Calu3 (cell line): ENCODE data around the gene SYNDIG1L. TPM values are rescaled to one million over a fixed set of nuclear protein-coding genes. Genes with fewer than 3 reads are reported as not detected.

Source experiments
- BruUV-seq: library from RNA; stranded (reverse); fragments of 400-500 nt; replicated peaks from 2 replicates; lab custom pipeline; 2021; lab: Mats Ljungman, UMichigan
- CTCF ChIA-PET: fragments of 300-600 bp; sonication (Branson Sonifier 250); formaldehyde crosslinking; loops from one replicate; lab custom pipeline; 2022; ENCODE audit warnings: antibody characterized with exemption; lab: Charles Lee
- DNase-seq: peaks from one replicate; pipeline ENCODE4 v3.0.0; 2022
- H3K27ac Mint-ChIP-seq: one replicate; pipeline ENCODE4 v1.8.0; 2022; ENCODE audit warnings: mixed read lengths; ENCODE audit not compliant: unreplicated experiment
- H3K27me3 Mint-ChIP-seq: one replicate; pipeline ENCODE4 v1.8.0; 2022; ENCODE audit warnings: mixed read lengths; ENCODE audit not compliant: unreplicated experiment
- H3K36me3 Mint-ChIP-seq: one replicate; pipeline ENCODE4 v1.8.0; 2022; ENCODE audit warnings: mild to moderate bottlenecking, moderate library complexity, mixed read lengths; ENCODE audit not compliant: insufficient read depth, unreplicated experiment
- H3K4me1 Mint-ChIP-seq: one replicate; pipeline ENCODE4 v1.8.0; 2022; ENCODE audit warnings: mild to moderate bottlenecking, low read depth, mixed read lengths; ENCODE audit not compliant: unreplicated experiment
- H3K4me3 Mint-ChIP-seq: one replicate; pipeline ENCODE4 v1.8.0; 2022; ENCODE audit warnings: mild to moderate bottlenecking, low read depth, moderate library complexity, mixed read lengths; ENCODE audit not compliant: unreplicated experiment
- H3K9me3 Mint-ChIP-seq: one replicate; pipeline ENCODE4 v1.8.0; 2022; ENCODE audit warnings: low read depth, mixed read lengths; ENCODE audit not compliant: unreplicated experiment
- CTCF ChIP-seq: fragments of 200-600 bp; IDR thresholded peaks from one replicate; pipeline ENCODE4 v1.8.0; 2022; ENCODE audit warnings: antibody characterized with exemption; ENCODE audit not compliant: unreplicated experiment
- intact Hi-C: fragments of 100-400 bp; cut with micrococcal nuclease; formaldehyde crosslinking; loops from one replicate; pipeline ENCODE4 v1.10.0; 2022; ENCODE audit not compliant: unreplicated experiment
- total RNA-seq: library from RNA; stranded (reverse); gene quantifications from 2 replicates; pipeline ENCODE4 v1.2.3, GENCODE V29; 2022

SYNDIG1L gene
- total RNA-seq, 1 experiment from 2014 or later: not detected

GRCh38 chr14:74463697-74464096, 37.7 kb upstream of the SYNDIG1L start:
- no peak overlapping the region for H3K27ac Mint-ChIP-seq
- no peak overlapping the region for H3K4me3 Mint-ChIP-seq
- intact Hi-C loops: no loop called here
- no peak for DNase-seq
- no peak for TF ChIP-seq CTCF
- H3K36me3 Mint-ChIP-seq: no peaks in the 10 kb centered on the region
- no TSS peak for BruUV-seq
- no peaks in the 10 kb centered on the region for H3K4me1 Mint-ChIP-seq
- H3K9me3 Mint-ChIP-seq: no peaks in the 10 kb centered on the region
- CTCF ChIA-PET: no interaction called here
- peaks cover 24% of the 10 kb centered on the region for H3K27me3 Mint-ChIP-seq

- Mint-ChIP-seq H3K27ac (no peak overlapping the region), H3K4me1 (no peaks in the 10 kb centered on the region), H3K9me3 (no peaks in the 10 kb centered on the region), H3K4me3 (no peak overlapping the region), H3K27me3 (peaks cover 24% of the 10 kb centered on the region), H3K36me3 (no peaks in the 10 kb centered on the region)
- intact Hi-C loops: no loop called here
- CTCF ChIA-PET: no interaction called here
- no peak for TF ChIP-seq CTCF
- no peak for DNase-seq
- BruUV-seq: no TSS peak
Observed at GRCh38 chr14:74462993-74463392, 37.0 kb upstream of the SYNDIG1L start.

- H3K27me3 Mint-ChIP-seq: peaks cover 38% of the 10 kb centered on the region
- no peak overlapping the region for H3K4me3 Mint-ChIP-seq
- H3K9me3 Mint-ChIP-seq: no peaks in the 10 kb centered on the region
- no TSS peak for BruUV-seq
- H3K4me1 Mint-ChIP-seq: no peaks in the 10 kb centered on the region
- H3K36me3 Mint-ChIP-seq: no peaks in the 10 kb centered on the region
- intact Hi-C loops: no loop called here
- no peak overlapping the region for H3K27ac Mint-ChIP-seq
- CTCF ChIA-PET: no interaction called here
- DNase-seq: no peak
- no peak for TF ChIP-seq CTCF
Observed at GRCh38 chr14:74459976-74460375, 34.0 kb upstream of the SYNDIG1L start.

GRCh38 chr14:74459289-74459946, 33.4 kb upstream of the SYNDIG1L start:
- H3K27me3 Mint-ChIP-seq: peaks cover 38% of the 10 kb centered on the region
- CTCF ChIA-PET: no interaction called here
- no peak overlapping the region for H3K27ac Mint-ChIP-seq
- no TSS peak for BruUV-seq
- peak; percentile 64 for DNase-seq
- intact Hi-C loops: no loop called here
- H3K9me3 Mint-ChIP-seq: no peaks in the 10 kb centered on the region
- no peak overlapping the region for H3K4me3 Mint-ChIP-seq
- TF ChIP-seq CTCF: no peak
- H3K36me3 Mint-ChIP-seq: no peaks in the 10 kb centered on the region
- H3K4me1 Mint-ChIP-seq: no peaks in the 10 kb centered on the region
